HG02588 (cell line): Measurements from ENCODE around the gene ENPEP.
"Not testable (repeated sequence)": the region's sequence is repeated elsewhere in the genome, so short reads cannot be mapped to it uniquely, and the experiment has no call there.

Source experiments
- ATAC-seq: cut with Tn5 transposase; IDR thresholded peaks from one replicate; pipeline ENCODE4 v1.9.1; 2021; ENCODE audit warnings: mild to moderate bottlenecking, moderate library complexity; ENCODE audit not compliant: unreplicated experiment

ENPEP gene

DNA sequence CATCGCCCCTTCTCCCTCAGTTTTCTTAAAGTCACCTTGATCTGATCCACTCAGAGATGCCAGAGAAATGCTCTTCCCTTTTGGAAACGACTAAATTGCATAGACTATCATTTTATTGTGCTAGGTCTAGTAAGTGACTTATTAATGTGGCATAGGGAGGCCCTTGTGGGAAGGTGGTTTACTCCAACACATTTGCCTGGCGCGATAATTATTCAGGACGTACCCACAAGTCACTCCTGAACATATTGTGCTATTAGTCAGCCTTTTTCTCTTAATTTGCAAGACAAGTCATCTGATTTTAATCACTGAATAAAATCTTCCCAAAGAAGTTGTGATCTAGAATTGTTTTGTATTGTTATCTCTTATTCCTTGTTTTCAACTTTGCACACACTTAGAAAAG is 7.6 kb downstream of the ENPEP start:
- ATAC-seq: no peak

DNA sequence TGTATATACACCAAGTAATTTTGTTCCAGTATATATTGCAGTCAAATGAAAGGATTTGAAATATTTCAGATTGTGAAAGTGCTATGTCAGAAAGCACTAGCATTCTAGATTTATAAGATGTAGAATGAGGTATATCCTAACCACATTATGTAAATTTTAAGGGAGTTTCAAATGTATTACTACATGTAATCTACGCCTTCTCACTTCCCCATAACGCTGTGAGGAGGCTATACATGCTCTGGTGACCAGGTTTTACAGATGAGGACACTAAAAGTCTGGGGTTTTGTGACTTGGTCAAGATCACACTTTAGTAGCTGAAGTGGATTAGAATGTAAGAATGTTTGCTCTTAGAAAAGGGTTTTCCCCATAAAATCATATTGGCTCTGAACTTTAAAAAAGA is 8.1 kb downstream of the ENPEP start:
- peak; percentile 99 for ATAC-seq

DNA sequence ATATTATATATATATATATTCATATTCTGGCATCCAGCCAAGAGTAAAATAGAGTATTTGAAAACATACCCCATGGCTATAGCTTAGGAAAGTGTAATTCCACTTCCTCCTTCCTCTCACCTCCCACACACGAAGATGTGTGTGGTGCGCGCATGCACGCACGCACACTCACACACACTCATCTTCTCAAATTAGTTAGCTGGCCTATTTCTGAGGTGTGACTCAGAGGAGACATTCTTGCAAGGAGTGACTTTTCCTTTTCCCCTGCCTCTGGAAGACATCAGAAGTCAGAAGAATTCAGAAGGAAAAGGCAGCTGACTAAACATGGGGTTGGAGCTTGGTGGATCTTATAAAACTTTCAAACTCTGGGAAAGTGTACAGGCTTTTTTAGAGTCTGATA is 8.8 kb downstream of the ENPEP start:
- ATAC-seq: peak; percentile 25

DNA sequence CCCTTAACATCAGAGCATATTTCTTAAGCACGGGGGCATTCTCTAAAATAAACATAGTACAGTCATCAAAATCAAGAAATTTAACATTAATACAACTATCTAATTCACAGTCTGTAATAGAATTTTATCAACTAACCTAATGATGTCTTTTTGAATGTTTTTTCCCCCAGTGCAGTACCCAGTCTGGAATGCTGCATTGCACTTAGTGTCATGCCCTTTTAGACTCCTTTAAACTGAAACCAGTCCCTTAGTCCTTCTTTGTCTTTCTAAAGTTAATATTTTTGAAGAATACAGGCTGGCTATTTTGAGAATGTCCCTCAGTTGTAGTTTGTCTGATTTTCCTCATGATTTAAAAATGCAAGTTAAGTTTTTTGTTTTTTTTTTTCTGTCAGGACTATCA is 9.5 kb downstream of the ENPEP start:
- ATAC-seq: no peak

DNA sequence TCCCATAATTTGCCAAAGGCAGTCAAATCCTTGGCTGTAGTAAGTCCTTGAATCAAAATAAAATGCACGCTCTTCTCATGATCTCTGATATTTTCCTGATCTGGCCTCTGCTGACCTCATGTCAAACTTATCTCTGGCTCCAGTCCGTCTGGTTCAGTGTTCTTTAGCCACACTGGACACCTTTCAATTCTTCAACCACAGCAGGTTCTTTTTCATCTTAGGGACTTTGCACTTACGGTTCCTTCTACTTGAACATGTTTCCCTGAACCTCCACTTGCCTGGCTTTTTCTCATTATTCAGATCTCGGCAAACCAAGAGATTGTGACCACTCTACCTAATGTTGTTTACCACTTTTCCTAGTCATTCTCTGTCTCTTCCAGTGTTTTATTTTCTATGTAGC is 10.3 kb downstream of the ENPEP start:
- no peak for ATAC-seq

DNA sequence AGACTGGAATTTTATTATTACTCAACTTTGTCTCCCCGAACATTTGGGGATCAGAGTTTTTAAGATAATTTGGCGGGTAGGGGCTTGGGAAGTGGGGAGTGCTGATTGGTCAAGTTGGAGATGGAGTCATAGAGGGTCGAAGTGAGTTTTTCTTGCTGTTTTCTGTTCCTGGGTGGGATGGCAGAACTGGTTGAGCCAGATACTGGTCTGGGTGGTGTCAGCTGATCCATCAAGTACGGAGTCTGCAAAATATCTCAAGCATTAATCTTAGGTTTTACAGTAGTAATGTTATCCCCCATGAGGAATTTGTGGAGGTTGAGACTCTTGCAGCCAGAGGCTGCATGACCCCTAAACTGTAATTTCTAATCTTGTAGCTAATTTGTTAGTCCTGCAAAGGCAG is 10.9 kb downstream of the ENPEP start:
- not testable (repeated sequence) for ATAC-seq

DNA sequence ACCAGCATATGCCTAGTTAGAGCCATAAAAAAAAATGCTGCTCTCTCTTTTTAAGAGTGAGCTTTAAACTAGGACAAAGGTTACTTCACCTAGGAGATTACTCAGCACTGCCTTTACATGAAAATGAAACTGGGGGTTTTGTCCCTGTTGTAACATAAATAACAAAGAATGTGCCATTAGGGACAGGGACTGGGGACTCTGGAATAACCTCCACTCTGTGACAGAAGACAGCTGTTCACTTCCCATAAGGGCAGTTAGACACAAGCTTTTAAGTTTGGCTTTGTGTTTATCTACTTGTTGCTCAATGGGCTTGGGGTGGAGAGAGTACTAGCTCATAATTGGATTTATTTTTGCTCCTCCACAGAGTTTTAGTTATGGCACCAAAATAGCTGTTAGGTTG is 11.9 kb downstream of the ENPEP start:
- no peak for ATAC-seq

DNA sequence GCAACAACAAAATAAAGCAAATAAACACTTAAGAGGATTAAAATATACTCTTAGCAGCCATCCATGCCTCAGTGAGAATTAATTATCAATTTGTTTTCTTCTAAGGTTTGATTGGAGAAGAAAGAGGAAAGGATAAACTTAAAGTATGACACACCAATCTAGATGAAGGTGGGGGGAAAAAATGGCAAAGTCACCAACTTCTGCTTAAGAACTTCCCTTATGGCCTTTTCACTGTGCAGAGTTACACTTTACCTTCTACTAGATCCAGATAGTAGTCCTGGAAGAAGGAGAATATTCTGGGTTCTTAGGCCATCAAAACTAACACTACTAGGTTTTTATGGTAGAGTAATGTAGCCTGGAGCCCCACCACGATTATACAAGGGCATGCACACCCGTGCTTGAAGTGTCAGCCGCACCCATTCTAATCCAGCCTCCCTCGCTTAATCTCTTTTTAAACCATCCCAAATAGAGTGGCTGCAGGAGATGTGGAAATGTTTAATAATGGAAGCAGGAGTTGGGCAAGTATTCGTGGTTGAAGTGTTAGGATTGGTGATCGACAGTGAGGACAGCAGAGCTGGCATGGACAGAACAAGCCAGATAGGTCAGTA is 14.1 kb downstream of the ENPEP start:
- no peak for ATAC-seq

DNA sequence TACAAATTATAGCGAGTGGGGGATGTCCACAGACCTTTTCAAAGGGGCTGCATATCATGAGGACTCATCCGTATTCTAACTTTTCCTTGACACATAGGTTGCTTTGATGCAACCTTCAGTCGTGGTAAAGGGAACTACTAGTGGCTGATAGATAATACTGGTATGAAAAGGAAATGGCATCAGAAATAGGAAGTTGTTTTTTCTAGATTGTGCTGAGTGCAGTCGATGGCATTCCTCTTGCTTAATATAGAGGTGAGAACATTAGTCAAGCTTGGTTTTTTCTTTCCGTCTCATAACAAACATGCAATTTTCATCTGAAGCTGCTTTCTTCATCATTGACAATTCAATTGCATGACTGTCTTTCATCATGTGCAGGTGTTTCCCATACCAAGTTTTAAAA is 16.6 kb downstream of the ENPEP start:
- ATAC-seq: no peak

DNA sequence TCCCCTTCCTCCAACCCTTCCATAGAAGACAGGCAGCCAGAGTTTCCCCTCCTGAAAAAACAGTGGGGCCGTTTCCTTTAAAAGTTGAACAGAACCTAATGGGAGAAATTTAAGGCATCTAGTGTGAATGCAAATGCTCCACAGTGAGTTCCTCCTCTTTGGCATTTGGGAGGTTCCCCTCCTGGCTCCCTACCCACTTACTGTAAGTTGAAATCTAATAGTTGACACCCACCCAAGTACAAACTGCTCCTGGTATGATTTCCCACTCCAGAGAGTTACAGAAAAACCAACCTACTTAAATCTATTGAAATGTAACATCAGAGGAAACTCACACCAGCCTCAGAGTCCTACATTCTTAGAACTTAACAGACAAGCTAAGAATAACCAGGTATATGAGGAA is 17.6 kb downstream of the ENPEP start:
- ATAC-seq: no peak

DNA sequence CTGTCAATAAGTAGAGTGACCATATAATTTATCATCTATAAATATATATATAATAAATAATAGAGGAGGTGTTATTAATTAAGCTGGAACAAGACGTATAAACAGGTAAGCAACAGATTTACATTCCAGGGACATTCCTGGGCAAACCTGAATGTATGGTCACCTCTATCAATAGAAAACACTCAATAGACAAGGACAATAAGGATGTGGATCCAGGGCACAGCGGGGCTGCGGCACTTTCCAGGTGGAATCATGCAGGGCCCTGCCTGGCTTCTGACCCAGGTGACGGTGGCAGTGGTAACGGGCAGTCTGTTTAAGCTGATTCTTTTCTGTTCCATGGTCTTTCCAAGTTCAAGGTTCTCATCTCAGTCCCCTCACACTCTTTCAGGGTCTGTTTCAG is 22.5 kb downstream of the ENPEP start:
- ATAC-seq: no peak

DNA sequence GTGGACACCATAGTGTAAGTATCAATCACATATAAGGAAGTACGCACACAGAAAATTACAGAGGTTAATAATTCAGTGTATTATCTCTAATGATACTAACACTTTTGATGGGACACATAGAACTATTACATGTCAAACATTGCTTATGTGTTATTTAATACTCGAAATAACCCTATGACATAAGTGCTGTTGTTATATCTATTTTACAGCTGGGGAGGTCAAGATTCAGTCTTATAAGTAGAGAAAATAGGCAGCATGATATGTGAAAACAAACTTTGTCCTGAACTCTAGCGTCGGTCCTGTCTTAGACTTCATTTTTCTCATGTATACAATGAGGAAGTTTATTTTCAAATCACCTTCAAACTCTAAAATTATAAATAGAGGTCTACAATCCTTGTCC is 23.2 kb downstream of the ENPEP start:
- ATAC-seq: no peak

DNA sequence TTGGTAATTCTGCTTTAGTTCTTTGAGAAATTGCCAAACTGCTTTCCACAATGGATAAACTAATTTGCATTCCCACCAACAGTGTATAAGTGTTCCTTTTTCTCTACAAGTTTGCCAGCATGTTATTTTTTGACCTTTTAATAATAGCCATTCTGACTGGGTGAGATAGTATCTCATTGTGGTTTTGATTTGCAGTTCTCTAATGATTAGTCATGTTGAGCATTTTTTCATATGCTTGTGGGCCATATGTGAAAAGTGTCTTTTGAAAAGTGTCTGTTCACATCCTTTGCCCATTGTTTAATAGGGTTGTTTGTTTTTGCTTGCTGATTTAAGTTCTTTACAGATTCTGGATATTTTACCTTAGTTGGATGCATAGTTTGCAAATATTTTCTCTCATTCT is 25.9 kb downstream of the ENPEP start:
- no peak for ATAC-seq

DNA sequence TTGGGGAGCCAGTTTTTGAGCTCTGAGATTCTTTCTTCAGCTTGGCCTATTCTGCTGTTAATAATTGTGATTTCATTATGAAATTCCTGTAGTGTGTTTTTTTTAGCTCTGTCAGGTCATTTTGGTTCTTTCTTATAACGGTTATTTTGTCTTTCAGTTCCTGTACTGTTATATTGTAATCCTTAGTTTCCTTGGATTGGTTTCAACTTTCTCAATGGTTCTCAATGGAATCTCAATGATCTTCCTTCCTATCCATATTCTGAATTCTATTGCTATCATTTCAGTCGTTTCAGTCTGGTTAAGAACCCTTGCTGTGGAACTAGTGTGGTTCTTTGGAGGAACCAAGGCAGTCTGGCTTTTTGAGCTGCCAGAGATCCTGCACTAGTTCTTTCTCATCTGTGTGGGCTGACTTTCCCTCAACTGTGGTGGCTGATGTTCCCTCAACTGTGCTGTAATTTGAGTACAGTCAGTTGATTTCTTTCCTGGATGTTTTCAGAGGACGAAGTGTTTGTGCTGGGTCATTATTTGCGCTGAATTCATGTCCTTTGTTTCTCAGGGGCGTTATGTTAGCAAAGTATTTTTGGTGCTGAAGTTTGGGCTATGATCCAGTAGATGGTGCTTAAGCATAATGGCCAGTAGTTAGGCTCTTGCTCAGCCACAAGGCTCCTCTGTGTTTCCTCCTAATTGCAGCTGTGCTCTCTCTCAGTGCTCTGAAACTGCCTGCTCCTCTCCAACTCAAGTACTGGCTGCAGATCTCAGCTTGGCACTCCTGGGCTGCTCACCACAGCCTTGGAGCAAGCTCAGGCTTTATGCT is 27.5 kb downstream of the ENPEP start:
- ATAC-seq: no peak

DNA sequence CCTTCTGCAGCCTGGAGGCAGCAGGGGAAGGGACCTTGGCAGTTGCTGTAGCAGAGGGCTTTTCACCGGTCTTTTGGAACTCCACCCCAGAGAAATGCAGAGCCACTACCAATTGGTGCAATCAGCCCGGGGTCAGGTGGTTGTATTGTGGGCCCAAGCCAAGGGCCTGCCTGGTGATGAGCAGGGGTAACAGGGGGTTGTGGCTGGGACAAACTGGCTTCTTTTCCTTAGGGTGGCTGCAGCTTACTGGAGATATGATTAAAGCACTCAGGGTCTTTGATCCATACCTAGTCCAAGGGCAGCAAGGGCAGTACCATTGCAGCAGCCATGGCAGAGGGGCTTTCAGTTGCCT is 28.1 kb downstream of the ENPEP start:
- no peak for ATAC-seq

DNA sequence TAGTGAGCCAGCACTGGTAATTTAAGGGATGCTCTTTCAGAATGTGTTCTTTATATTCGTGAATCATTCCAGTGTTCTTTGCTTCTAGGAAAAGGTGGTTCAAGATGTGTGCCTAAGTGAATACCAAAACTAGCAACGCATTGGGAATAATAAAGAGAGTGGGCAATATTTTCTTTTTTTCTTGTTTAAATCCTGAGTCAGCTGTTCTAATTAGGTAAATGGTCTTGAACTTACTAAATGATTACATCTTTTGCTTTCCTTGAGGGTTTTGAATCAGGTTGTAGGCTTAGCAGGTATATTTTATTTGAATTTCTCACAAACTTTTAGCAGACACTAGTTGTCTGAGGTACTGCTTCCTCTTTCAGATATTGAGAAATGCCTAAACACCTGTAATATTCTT is 29.5 kb downstream of the ENPEP start:
- no peak for ATAC-seq

DNA sequence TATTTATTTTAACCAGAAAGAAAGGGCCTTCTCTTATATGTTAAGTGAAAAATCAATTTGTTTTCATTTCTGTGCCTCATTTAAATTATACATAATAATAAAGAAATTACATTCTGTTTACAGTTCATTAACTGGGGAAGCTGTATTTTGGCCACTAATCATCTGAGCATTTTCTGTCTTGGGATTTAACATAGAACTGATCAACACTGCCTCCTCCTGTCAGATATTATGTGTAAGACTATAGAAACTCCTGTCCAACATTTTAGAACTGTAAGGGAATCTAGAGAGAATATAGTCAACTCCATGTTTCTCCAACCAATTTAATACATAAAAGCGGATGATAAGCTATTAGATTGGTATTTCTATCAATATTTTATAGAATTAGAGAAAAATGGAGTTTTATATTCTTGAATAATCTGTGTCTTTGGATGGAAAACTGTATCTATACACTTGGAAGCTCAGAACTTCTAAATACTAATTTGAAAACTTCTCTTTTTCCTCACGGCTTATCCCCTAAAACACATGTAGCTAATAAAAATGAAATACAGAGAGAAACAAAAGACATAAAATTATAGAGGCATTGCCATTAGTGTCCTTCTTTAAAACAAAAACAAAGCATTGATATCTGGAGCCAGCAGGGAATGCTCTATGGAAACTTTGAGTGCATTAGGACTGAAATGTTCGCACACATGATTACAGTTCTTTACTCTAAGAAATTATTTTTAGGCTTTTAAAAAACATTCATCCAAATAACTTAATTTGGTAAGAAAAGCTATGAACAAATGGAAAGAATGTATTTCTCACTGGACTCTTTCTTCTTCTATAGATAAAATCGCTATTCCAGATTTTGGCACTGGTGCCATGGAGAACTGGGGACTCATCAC is 33.1 kb downstream of the ENPEP start:
- no peak for ATAC-seq

DNA sequence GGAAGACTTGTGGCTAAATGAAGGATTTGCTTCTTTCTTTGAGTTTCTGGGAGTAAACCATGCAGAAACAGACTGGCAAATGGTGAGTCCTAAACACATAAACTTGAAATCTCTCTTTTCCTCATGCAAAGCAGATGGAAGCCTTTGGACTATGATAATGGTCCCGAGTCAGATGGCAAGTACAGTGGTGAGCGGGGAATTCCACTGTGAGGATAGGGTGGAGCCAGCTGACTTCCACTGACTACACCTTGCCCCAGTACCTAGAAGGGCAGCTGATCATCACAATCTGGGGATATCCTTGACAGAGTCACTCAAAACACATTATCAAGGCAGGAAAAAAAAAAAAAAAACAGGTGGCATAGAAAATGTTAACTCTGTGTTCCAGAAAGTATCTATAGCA is 34.3 kb downstream of the ENPEP start:
- ATAC-seq: no peak

DNA sequence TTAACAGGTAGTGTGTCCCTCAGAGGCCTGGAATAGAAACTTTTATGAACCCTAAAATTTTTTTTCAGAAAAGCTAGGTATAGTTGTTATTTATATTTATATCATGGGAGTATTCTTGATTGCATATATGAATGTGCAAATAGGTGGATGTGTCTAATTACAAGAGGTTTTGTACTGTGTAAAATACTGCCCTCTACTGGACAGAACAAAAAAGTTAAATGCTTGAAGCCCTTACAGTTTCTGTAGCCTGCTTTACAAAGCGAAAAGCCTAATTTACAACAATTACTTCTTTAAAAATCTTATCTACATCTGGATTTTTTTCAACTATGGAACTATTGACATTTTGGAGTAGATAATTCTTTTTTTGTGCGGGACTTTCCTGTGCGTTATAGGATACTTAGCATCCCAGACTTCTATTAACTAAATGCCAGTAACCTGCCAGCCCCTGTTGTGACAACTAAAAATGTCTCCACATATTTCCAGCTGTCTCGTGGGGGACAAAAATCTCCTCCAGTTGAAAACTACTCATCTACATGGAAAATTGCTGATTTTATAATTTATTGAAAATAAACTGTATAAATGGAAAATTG is 35.1 kb downstream of the ENPEP start:
- no peak for ATAC-seq

DNA sequence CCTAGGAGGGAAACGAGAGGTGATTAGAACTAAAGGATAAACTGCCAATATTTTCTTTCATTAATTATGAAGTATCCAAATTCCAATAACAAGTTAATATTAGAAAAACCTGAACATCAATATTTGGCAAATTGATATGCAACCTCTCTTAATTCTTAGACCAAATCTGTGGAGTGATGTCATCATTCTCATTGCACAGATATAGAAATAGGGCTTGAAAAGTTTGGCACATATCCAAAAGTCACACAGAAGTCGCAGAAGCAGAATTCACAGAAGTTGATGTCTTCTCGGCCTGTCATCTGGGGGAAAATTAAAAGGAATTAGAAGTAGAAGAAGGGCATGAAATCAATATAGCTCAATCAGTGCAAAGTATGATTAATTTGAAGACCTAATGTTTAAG is 36.9 kb downstream of the ENPEP start:
- ATAC-seq: no peak

DNA sequence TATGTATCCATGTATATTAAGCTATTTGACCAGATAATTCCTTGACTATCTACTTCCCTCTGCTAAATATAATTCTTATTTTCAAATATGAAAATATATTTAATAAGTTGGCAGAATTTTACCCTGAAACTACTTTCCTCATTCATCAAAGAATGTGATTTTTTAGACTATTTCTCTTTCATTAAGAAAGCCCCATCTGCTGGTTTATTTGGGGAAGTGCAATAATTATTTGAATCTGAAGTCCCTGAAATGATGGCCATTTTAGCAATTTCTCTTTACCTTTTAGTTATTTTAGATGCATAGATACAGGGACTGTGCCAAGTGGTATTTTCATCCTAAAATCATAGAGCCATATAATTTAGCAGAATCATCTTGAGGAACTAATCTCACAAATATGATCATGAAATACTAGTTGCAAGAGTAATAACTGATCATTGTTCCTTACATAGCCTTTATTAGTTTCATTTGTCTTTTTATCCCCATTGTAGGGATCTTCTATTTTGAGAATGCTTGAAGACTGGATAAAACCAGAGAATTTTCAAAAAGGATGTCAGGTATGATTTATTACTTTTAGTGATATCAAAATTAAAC is 39.0 kb downstream of the ENPEP start:
- ATAC-seq: no peak
